C4-2B (cell line): Measurements from ENCODE around the gene AFG3L2.

Source experiments
- CTCF ChIP-seq: fragments of 450-650 bp; conservative IDR thresholded peaks from 2 replicates; pipeline ENCODE4 v1.5.1; 2017; ENCODE audit warnings: mild to moderate bottlenecking
- ZFX ChIP-seq: fragments of 450-650 bp; IDR thresholded peaks from 2 replicates; pipeline ENCODE4 v1.6.1; 2017

- peak; percentile 28 for TF ChIP-seq CTCF
- no peak for TF ChIP-seq ZFX
Measured at GRCh38 chr18:12394428-12394827, 17.4 kb upstream of the AFG3L2 start.
